GM19351 (cell line): ENCODE measurements around the gene DNM1L.
A peak's percentile ranks its signal among the peaks of the same experiment; 100 is the strongest.
"Not testable (repeated sequence)": the region's sequence is repeated elsewhere in the genome, so short reads cannot be mapped to it uniquely, and the experiment has no call there.

Source experiments
- ATAC-seq: cut with Tn5 transposase; IDR thresholded peaks from one replicate; pipeline ENCODE4 v1.9.1; 2021; ENCODE audit warnings: mild to moderate bottlenecking, moderate library complexity; ENCODE audit not compliant: unreplicated experiment

Gene DNM1L

GRCh38 chr12:32695787-32696186, 16.7 kb downstream of the DNM1L start:
- ATAC-seq = no peak

- no peak for ATAC-seq
These were observed 18.3 kb downstream of the DNM1L start for GRCh38 chr12:32697445-32697844.

- no peak for ATAC-seq
These were observed 19.2 kb downstream of the DNM1L start for GRCh38 chr12:32698285-32698684.

- ATAC-seq = not testable (repeated sequence)
These were observed 20.3 kb downstream of the DNM1L start for GRCh38 chr12:32699437-32699836.

GRCh38 chr12:32702473-32702872, 23.4 kb downstream of the DNM1L start:
- no peak for ATAC-seq

- ATAC-seq = no peak
These were observed 23.8 kb downstream of the DNM1L start for GRCh38 chr12:32702946-32703345.

- no peak for ATAC-seq
These were observed 26.7 kb downstream of the DNM1L start for GRCh38 chr12:32705783-32706182.

GRCh38 chr12:32706335-32707024, 27.4 kb downstream of the DNM1L start:
- no peak for ATAC-seq

GRCh38 chr12:32708926-32709325, 29.8 kb downstream of the DNM1L start:
- no peak for ATAC-seq

- ATAC-seq = no peak
These were observed 35.7 kb downstream of the DNM1L start for GRCh38 chr12:32714772-32715171.

- no peak for ATAC-seq
These were observed 39.8 kb downstream of the DNM1L start for GRCh38 chr12:32718926-32719325.

- ATAC-seq = not testable (repeated sequence)
These were observed 46.2 kb downstream of the DNM1L start for GRCh38 chr12:32725308-32725707.

GRCh38 chr12:32726286-32726685, 47.2 kb downstream of the DNM1L start:
- ATAC-seq = no peak

- no peak for ATAC-seq
These were observed 48.1 kb downstream of the DNM1L start for GRCh38 chr12:32727237-32727636.

GRCh38 chr12:32734952-32735351, 55.9 kb downstream of the DNM1L start:
- no peak for ATAC-seq

GRCh38 chr12:32736445-32736844, 57.3 kb downstream of the DNM1L start:
- no peak for ATAC-seq

GRCh38 chr12:32737715-32738114, 58.6 kb downstream of the DNM1L start:
- ATAC-seq = no peak

GRCh38 chr12:32739279-32739678, 60.2 kb downstream of the DNM1L start:
- ATAC-seq = no peak

GRCh38 chr12:32742133-32742532, 63.0 kb downstream of the DNM1L start:
- ATAC-seq = no peak

- ATAC-seq = no peak
These were observed 64.2 kb downstream of the DNM1L start for GRCh38 chr12:32743264-32743663.

GRCh38 chr12:32753605-32754004, 74.5 kb downstream of the DNM1L start:
- no peak for ATAC-seq

GRCh38 chr12:32754111-32754510, 75.0 kb downstream of the DNM1L start:
- ATAC-seq = no peak

- ATAC-seq = peak; percentile 72
These were observed 76.1 kb downstream of the DNM1L start for GRCh38 chr12:32755051-32755653.
